HCT116 (cell line): Measurements from ENCODE around the gene RBM19. TPM values are rescaled to one million over a fixed set of nuclear protein-coding genes. Genes with fewer than 3 reads are reported as not detected.

ENCODE experiments used
- ATAC-seq: fragments of 200-7000 bp; cut with Tn5 transposase; 2 replicates; pipeline ENCODE4 v1.9.1; 2020; ENCODE audit warnings: mild to moderate bottlenecking, moderate library complexity
- BruUV-seq: library from RNA; stranded (reverse); fragments of 400-500 nt; replicated peaks from 2 replicates; lab custom pipeline; 2021; lab: Mats Ljungman, UMichigan
- CTCF ChIA-PET: fragments of 300-600 bp; sonication (Branson Sonifier 250); formaldehyde crosslinking; loops from one replicate; lab custom pipeline; 2021; ENCODE audit warnings: antibody characterized with exemption; lab: Charles Lee
- POLR2A ChIA-PET: fragments of 300-600, 350-600 bp; sonication (Branson Sonifier 250); formaldehyde crosslinking; loops from one replicate; lab custom pipeline; 2021; ENCODE audit warnings: antibody characterized with exemption; lab: Charles Lee
- RAD21 ChIA-PET, 2 experiments: fragments of 300-600 bp; sonication (Branson Sonifier 250); formaldehyde crosslinking; loops; one replicate each; lab custom pipeline; 2023; ENCODE audit warnings: low total read pairs in 2 of 2; ENCODE audit not compliant: uncharacterized antibody in 2 of 2, unreplicated experiment in 2 of 2, low non-redundant PET in 1 of 2; lab: Charles Lee
- DNase-seq: peaks from one replicate; pipeline ENCODE4 v3.0.0-alpha.2; 2010; ENCODE audit warnings: low read depth, low spot score
- H2AFZ ChIP-seq: fragments of 200-600 bp; shearing (Covaris generic), sonication (generic); 2 replicates; pipeline ENCODE4 v1.6.1; 2017; ENCODE audit warnings: low read depth, mixed run types, mixed read lengths, antibody characterized with exemption, low read length; ENCODE audit not compliant: poor library complexity, severe bottlenecking
- H3K27ac ChIP-seq: 2 replicates; pipeline ENCODE4 v1.5.1; 2012; ENCODE audit warnings: low read depth, low read length
- H3K27me3 ChIP-seq: fragments of 200-600 bp; sonication (generic); 2 replicates; pipeline ENCODE4 v1.6.1; 2016; ENCODE audit warnings: mixed run types, low read length, mixed read lengths; ENCODE audit not compliant: insufficient read depth
- H3K36me3 ChIP-seq, 2 experiments: fragments of 200-500 bp in 1 of 2; fragments of 200-600 bp in 1 of 2; sonication (Bioruptor generic) in 1 of 2; sonication (generic) in 1 of 2; 2 replicates each; pipeline versions ENCODE4 v1.5.1 to v1.6.1; 2014 to 2016; ENCODE audit warnings: low read length in 2 of 2, inconsistent platforms in 1 of 2, mixed read lengths in 1 of 2, mixed run types in 1 of 2; ENCODE audit not compliant: insufficient read depth in 2 of 2, control insufficient read depth in 1 of 2
- H3K4me1 ChIP-seq, 2 experiments: fragments of 200-600 bp in 1 of 2; sonication (generic) in 1 of 2; 2 replicates each; pipeline versions ENCODE4 v1.5.1 to v1.6.1; 2012 to 2017; ENCODE audit warnings: low read length in 2 of 2, inconsistent platforms in 1 of 2, mild to moderate bottlenecking in 1 of 2, mixed read lengths in 1 of 2, mixed run types in 1 of 2, moderate library complexity in 1 of 2; ENCODE audit not compliant: insufficient read depth in 2 of 2, control insufficient read depth in 1 of 2
- H3K4me2 ChIP-seq: fragments of 200-600 bp; sonication (generic); 2 replicates; pipeline ENCODE4 v1.6.1; 2017; ENCODE audit warnings: mixed run types, low read length, mixed read lengths
- H3K4me3 ChIP-seq, 2 experiments: fragments of 200-600 bp in 1 of 2; sonication (generic) in 1 of 2; replicated peaks in 1 of 2; 2 replicates each; pipeline ENCODE4 v1.5.1; 2011 to 2016; ENCODE audit warnings: low read length in 2 of 2, control low read depth in 1 of 2, low read depth in 1 of 2, mild to moderate bottlenecking in 1 of 2, mixed read lengths in 1 of 2, mixed run types in 1 of 2
- H3K79me2 ChIP-seq: fragments of 200-600 bp; sonication (generic); 2 replicates; pipeline ENCODE4 v1.6.1; 2017; ENCODE audit warnings: mild to moderate bottlenecking, mixed run types, low read length, moderate library complexity, mixed read lengths; ENCODE audit not compliant: insufficient read depth
- H3K9ac ChIP-seq: fragments of 200-600 bp; sonication (generic); 2 replicates; pipeline ENCODE4 v1.6.1; 2016; ENCODE audit warnings: low read length, mixed read lengths
- H3K9me2 ChIP-seq: fragments of 200-600 bp; sonication (generic), shearing (Covaris generic); 2 replicates; pipeline ENCODE4 v1.6.1; 2017; ENCODE audit warnings: mixed run types, mild to moderate bottlenecking, moderate library complexity; ENCODE audit not compliant: insufficient read depth
- H3K9me3 ChIP-seq, 2 experiments: fragments of 200-500 bp in 1 of 2; fragments of 200-600 bp in 1 of 2; sonication (Bioruptor generic) in 1 of 2; sonication (generic) in 1 of 2; 2 replicates each; pipeline ENCODE4 v1.6.1; 2014 to 2017; ENCODE audit warnings: low read length in 2 of 2, mixed read lengths in 2 of 2, inconsistent platforms in 1 of 2, low read depth in 1 of 2, mild to moderate bottlenecking in 1 of 2, mixed run types in 1 of 2, moderate library complexity in 1 of 2; ENCODE audit not compliant: control insufficient read depth in 1 of 2, insufficient read depth in 1 of 2
- H4K20me1 ChIP-seq: fragments of 200-600 bp; sonication (generic), shearing (Covaris generic); 2 replicates; pipeline ENCODE4 v1.6.1; 2017; ENCODE audit warnings: mixed run types, mild to moderate bottlenecking, moderate library complexity; ENCODE audit not compliant: insufficient read depth
- ATF3 ChIP-seq: IDR thresholded peaks from 2 replicates; pipeline ENCODE4 v1.6.1; 2012
- CBX3 ChIP-seq: IDR thresholded peaks from 2 replicates; pipeline ENCODE4 v1.6.1; 2012; ENCODE audit warnings: low read depth
- CEBPB ChIP-seq: IDR thresholded peaks from 2 replicates; pipeline ENCODE4 v1.6.1; 2012; ENCODE audit warnings: low read depth
- EGR1 ChIP-seq: IDR thresholded peaks from 2 replicates; pipeline ENCODE4 v1.6.1; 2012; ENCODE audit warnings: low read depth
- ELF1 ChIP-seq: IDR thresholded peaks from 2 replicates; pipeline ENCODE4 v1.6.1; 2012; ENCODE audit warnings: low read depth, borderline replicate concordance
- EZH2 ChIP-seq: fragments of 200-600 bp; sonication (generic); IDR thresholded peaks from 2 replicates; pipeline ENCODE4 v1.6.1; 2017; ENCODE audit warnings: antibody characterized with exemption, mixed run types
- EZH2phosphoT487 ChIP-seq: fragments of 200-600 bp; IDR thresholded peaks from 2 replicates; pipeline ENCODE4 v1.6.1; 2018; ENCODE audit warnings: antibody characterized with exemption, borderline replicate concordance
- FOSL1 ChIP-seq: IDR thresholded peaks from 2 replicates; pipeline ENCODE4 v1.6.1; 2012; ENCODE audit warnings: low read depth
- JUND ChIP-seq: IDR thresholded peaks from 2 replicates; pipeline ENCODE4 v1.6.1; 2012
- POLR2AphosphoS5 ChIP-seq: IDR thresholded peaks from 2 replicates; pipeline ENCODE4 v1.6.1; 2011; ENCODE audit warnings: mild to moderate bottlenecking, low read depth, low read length, moderate library complexity
- SP1 ChIP-seq: IDR thresholded peaks from 2 replicates; pipeline ENCODE4 v1.6.1; 2012; ENCODE audit warnings: low read depth
- YY1 ChIP-seq: IDR thresholded peaks from 2 replicates; pipeline ENCODE4 v1.6.1; 2011; ENCODE audit warnings: low read length, low read depth, moderate library complexity, mild to moderate bottlenecking; ENCODE audit not compliant: insufficient replicate concordance; ENCODE audit errors: extremely low read depth
- ZFX ChIP-seq: fragments of 450-650 bp; IDR thresholded peaks from 2 replicates; pipeline ENCODE4 v1.6.1; 2017
- intact Hi-C: fragments of 100-400 bp; cut with micrococcal nuclease; formaldehyde crosslinking; loops from 2 replicates; pipeline ENCODE4 v1.10.0; 2022
- total RNA-seq: library from RNA; stranded (reverse); gene quantifications from one replicate; pipeline ENCODE4 v1.2.1, GENCODE V29; 2021; ENCODE audit not compliant: unreplicated experiment
- TF ChIP-seq, protein P1 (sequence below): IDR thresholded peaks from 2 replicates; pipeline ENCODE4 v1.6.1; 2012

Gene RBM19
- total RNA-seq, 1 experiment from 2014 or later, result 30.7 TPM

DNA sequence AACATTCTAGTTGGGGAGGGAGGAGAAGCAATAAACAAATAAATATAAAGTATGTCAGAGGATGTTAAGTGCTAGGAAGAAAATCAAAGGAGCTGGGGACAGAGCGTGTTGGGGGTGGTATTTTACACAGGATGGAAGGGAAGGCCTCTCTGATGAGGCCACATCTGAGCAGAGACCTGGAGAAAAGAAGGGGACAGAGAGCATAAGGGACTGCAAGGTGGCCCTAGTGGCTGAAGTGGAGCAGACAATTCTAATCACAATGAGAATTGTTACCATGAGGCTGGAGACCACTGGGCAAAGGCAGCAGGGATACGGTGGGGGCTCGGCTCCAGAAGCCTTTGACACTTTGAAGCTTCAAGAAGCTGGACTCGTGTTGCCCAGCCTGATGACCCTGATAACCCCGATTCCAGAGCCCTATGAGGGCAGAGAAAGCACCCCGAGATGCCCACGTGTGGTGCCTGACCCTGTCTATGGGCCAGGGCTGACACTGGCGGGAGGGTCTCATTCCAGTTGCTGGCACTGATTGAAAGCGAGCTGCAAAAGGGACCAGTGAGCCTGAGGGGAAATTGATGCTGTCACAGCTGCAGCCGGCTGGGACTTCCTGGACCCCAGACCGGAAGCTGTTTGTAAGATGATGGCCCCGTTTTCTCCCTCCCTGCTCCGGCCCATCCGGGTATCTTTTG is 169.1 kb downstream of the RBM19 start:
- Histone ChIP-seq H3K36me3 (no peaks in the 10 kb centered on the region), H4K20me1 (no peaks in the 10 kb centered on the region), H3K9me3 (no peaks in the 10 kb centered on the region), H3K9ac (no peak overlapping the region), H2AFZ (no peak overlapping the region), H3K9me2 (no peaks in the 10 kb centered on the region), H3K4me1 (no peaks in the 10 kb centered on the region), H3K4me3 (no peak overlapping the region), H3K4me2 (no peak overlapping the region), H3K27ac (no peak overlapping the region), H3K79me2 (no peaks in the 10 kb centered on the region), H3K27me3 (no peaks in the 10 kb centered on the region)
- no TSS peak for BruUV-seq
- CTCF ChIA-PET, result interaction anchor here (0.8 kb wide), 1 partner anchor 11 kb away, joined by 3 read pairs; no protein-coding TSS in a partner anchor
- TF ChIP-seq EGR1 (no peak), ZFX (no peak), JUND (no peak), CEBPB (no peak), POLR2AphosphoS5 (no peak), EZH2 (no peak), FOSL1 (no peak), ELF1 (no peak), EZH2phosphoT487 (no peak), ATF3 (no peak), SP1 (no peak), CBX3 (no peak), YY1 (no peak)
- TF ChIP-seq, protein P1, sequence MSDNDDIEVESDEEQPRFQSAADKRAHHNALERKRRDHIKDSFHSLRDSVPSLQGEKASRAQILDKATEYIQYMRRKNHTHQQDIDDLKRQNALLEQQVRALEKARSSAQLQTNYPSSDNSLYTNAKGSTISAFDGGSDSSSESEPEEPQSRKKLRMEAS, result no peak
- DNase-seq (no peak), ATAC-seq (no peak)
- intact Hi-C loops, result no loop called here
- POLR2A ChIA-PET, result no interaction called here
- RAD21 ChIA-PET, result no interaction called here
